Measurements from ENCODE around the gene MAGEB17.

DNA sequence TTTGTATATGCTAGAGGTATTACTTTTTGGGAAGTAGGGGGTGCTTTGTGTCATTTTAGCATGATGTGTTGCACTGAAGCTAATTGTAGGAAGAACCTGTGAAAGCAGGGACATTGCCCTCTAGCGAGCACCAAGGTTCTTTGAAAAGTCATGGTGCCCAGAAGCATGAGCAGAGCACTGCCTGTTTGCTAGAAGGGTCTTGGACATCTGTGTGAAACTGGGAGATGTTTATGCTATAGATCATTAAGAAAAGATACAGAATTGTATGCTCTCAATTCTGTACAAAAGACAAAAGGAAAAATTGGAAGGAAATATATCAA, 29.2 kb upstream of the MAGEB17 start:
- TF ChIP-seq, protein P1, sequence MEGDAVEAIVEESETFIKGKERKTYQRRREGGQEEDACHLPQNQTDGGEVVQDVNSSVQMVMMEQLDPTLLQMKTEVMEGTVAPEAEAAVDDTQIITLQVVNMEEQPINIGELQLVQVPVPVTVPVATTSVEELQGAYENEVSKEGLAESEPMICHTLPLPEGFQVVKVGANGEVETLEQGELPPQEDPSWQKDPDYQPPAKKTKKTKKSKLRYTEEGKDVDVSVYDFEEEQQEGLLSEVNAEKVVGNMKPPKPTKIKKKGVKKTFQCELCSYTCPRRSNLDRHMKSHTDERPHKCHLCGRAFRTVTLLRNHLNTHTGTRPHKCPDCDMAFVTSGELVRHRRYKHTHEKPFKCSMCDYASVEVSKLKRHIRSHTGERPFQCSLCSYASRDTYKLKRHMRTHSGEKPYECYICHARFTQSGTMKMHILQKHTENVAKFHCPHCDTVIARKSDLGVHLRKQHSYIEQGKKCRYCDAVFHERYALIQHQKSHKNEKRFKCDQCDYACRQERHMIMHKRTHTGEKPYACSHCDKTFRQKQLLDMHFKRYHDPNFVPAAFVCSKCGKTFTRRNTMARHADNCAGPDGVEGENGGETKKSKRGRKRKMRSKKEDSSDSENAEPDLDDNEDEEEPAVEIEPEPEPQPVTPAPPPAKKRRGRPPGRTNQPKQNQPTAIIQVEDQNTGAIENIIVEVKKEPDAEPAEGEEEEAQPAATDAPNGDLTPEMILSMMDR (IDR thresholded peaks at IDR 0.05): no peak
- TF ChIP-seq POLR2AphosphoS5 (IDR thresholded peaks at IDR 0.05): no peak

Data from stomach (tissue), 4 donors.